ENCODE data around the gene SARS1. TPM values are rescaled to one million over a fixed set of nuclear protein-coding genes. Genes with fewer than 3 reads are reported as not detected.
A peak's percentile ranks its signal among the peaks of the same experiment; 100 is the strongest.

Gene SARS1
- total RNA-seq, 4 donors from 2014 or later: 118 to 150 (median 137) TPM

GRCh38 chr1:109258481-109259466 is 45.1 kb downstream of the SARS1 start:
- peak overlapping the region in 1 of 4 donors; percentile 88 for H3K27ac ChIP-seq
- H3K9me3 ChIP-seq: no peaks in the 10 kb centered on the region
- 85 to 88% methylated on average over 50 to 54 of the region's 69 CpGs for WGBS, 2 donors
- TF ChIP-seq CTCF (IDR thresholded peaks at IDR 0.05): no peak
- TF ChIP-seq EP300 (IDR thresholded peaks at IDR 0.05): no peak
- TF ChIP-seq POLR2A (IDR thresholded peaks at IDR 0.05): no peak
- H3K4me1 ChIP-seq: peaks cover 0 to 44% (median 21%) of the 10 kb centered on the region in 4 donors
- H3K36me3 ChIP-seq: peaks cover 0 to 33% (median 0%) of the 10 kb centered on the region in 3 donors
- no peaks in the 10 kb centered on the region for H3K27me3 ChIP-seq
- no peak overlapping the region for H3K4me3 ChIP-seq
- DNase-seq (ENCODE audit: low spot score in 2 of 2): no peak

- WGBS, 2 donors: 63 to 75% methylated on average over 7 of the region's 7 CpGs
- Histone ChIP-seq H3K4me1 (peaks cover 0 to 39% (median 12%) of the 10 kb centered on the region in 4 donors), H3K36me3 (peaks cover 0 to 40% (median 0%) of the 10 kb centered on the region in 3 donors), H3K9me3 (no peaks in the 10 kb centered on the region), H3K27me3 (no peaks in the 10 kb centered on the region), H3K27ac (peak overlapping the region in 2 of 4 donors; percentile 55 to 88), H3K4me3 (no peak overlapping the region)
- no peak for DNase-seq (ENCODE audit: low spot score in 2 of 2)
- no peak for TF ChIP-seq POLR2A (IDR thresholded peaks at IDR 0.05)
- TF ChIP-seq EP300 (IDR thresholded peaks at IDR 0.05): no peak
- no peak for TF ChIP-seq CTCF (IDR thresholded peaks at IDR 0.05)
Observed at GRCh38 chr1:109259674-109260557, 46.2 kb downstream of the SARS1 start.

- WGBS, 2 donors: 93 to 96% methylated on average over 12 to 16 of the region's 16 CpGs
- no peak for TF ChIP-seq CTCF (IDR thresholded peaks at IDR 0.05)
- TF ChIP-seq EP300 (IDR thresholded peaks at IDR 0.05): no peak
- TF ChIP-seq POLR2A (IDR thresholded peaks at IDR 0.05): no peak
- Histone ChIP-seq H3K9me3 (no peaks in the 10 kb centered on the region), H3K27me3 (no peaks in the 10 kb centered on the region), H3K4me1 (peaks cover 0 to 28% (median 7%) of the 10 kb centered on the region in 4 donors), H3K27ac (peak overlapping the region in 1 of 4 donors; percentile 88), H3K4me3 (no peak overlapping the region), H3K36me3 (peaks cover 0 to 51% (median 0%) of the 10 kb centered on the region in 3 donors)
- no peak for DNase-seq (ENCODE audit: low spot score in 2 of 2)
Observed at GRCh38 chr1:109261006-109261405, 47.3 kb downstream of the SARS1 start.

- H3K27ac ChIP-seq: peak overlapping the region in 1 of 4 donors; percentile 88
Observed at GRCh38 chr1:109261578-109261977, 47.9 kb downstream of the SARS1 start.

More at GRCh38 chr1:109261578-109261977, 47.9 kb downstream of the SARS1 start:
- DNase-seq (ENCODE audit: low spot score in 2 of 2): no peak
- Histone ChIP-seq H3K36me3 (peaks cover 0 to 54% (median 0%) of the 10 kb centered on the region in 3 donors), H3K4me1 (peaks cover 0 to 22% (median 7%) of the 10 kb centered on the region in 4 donors), H3K27me3 (no peaks in the 10 kb centered on the region), H3K4me3 (no peak overlapping the region), H3K9me3 (no peaks in the 10 kb centered on the region)
- WGBS, 2 donors: 87 to 93% methylated on average over 5 to 6 of the region's 6 CpGs
- no peak for TF ChIP-seq EP300 (IDR thresholded peaks at IDR 0.05)
- no peak for TF ChIP-seq CTCF (IDR thresholded peaks at IDR 0.05)
- TF ChIP-seq POLR2A (IDR thresholded peaks at IDR 0.05): no peak

Measured in tibial nerve (tissue), 4 donors.